Measurements from ENCODE around the gene ESPNL. TPM values are rescaled to one million over a fixed set of nuclear protein-coding genes. Genes with fewer than 3 reads are reported as not detected.

Gene ESPNL
- total and polyA plus RNA-seq, 9 of the 15 experiments (the other 6 are each of a cell fraction or from before 2014, with no cell fraction given) = 0.03 to 0.09 (median 0.05) TPM; not detected in 3

- TF ChIP-seq ZNF444 (CRISPR knock-in tag; IDR thresholded peaks at IDR 0.05) (no peak), NFYB (IDR thresholded peaks at IDR 0.05; ENCODE audit: extremely low read depth, insufficient read length) (no peak), STAT5B (CRISPR knock-in tag; IDR thresholded peaks at IDR 0.05) (no peak), RBFOX2 (IDR thresholded peaks at IDR 0.05; ENCODE audit: low read depth, low read length) (no peak), PREB (CRISPR knock-in tag; IDR thresholded peaks at IDR 0.05) (no peak), FIP1L1 (IDR thresholded peaks at IDR 0.05; ENCODE audit: low read depth, low read length, poor library complexity, severe bottlenecking) (no peak), RAD21 (CRISPR knock-in tag; conservative IDR thresholded peaks at IDR 0.05 in 1 of 2, IDR thresholded peaks at IDR 0.05 in 1 of 2) (no peak), ZNF146 (CRISPR knock-in tag; IDR thresholded peaks at IDR 0.05; ENCODE audit: unreplicated experiment) (no peak)
- intact Hi-C loops (cut with micrococcal nuclease) = loop anchor here (10.0 kb wide), 1 partner anchor 283 kb away; the partner anchor contains the start of gene RAMP1
- ATAC-seq (no peak), DNase-seq (ENCODE audit: extremely low read depth in 1 of 4, low spot score in 3 of 4) (no peak), FAIRE-seq (no peak)
- peaks cover 3 to 14% of the 10 kb centered on the region in 2 experiments; a peak in 3 of 5 replicates for H3K27me3 ChIP-seq (ENCODE audit: control insufficient read depth in 2 of 2, insufficient read depth in 2 of 2, low read length in 2 of 2)
- no peaks in the 10 kb centered on the region for H3K9me3 ChIP-seq (replicated peaks; ENCODE audit: control insufficient read depth, insufficient read depth, low read depth, low read length)
- POLR2A ChIA-PET = interaction anchor here (0.5 kb wide), 1 partner anchor 25 kb away, joined by 3 read pairs; no protein-coding TSS in a partner anchor
- H3K79me2 ChIP-seq (ENCODE audit: control insufficient read depth, insufficient read depth, low read length) = no peaks in the 10 kb centered on the region
- H3K27ac ChIP-seq (ENCODE audit: extremely low read depth, low read depth, low read length) = no peak overlapping the region
- BruUV-seq (replicated peaks) = no TSS peak
- in situ Hi-C loops (cut with MboI) = no loop called here
- no peak overlapping the region for H3K4me2 ChIP-seq (ENCODE audit: insufficient read depth, low read length)
- 76% methylated on average over 10 of the region's 13 CpGs for WGBS (ENCODE audit: insufficient coverage, low coverage, missing lambda C conversion rate)
- H3K9ac ChIP-seq (ENCODE audit: insufficient read depth in 1 of 2, low read depth in 2 of 2, low read length in 2 of 2) = no peak overlapping the region
- H2AFZ ChIP-seq (ENCODE audit: low read depth, low read length) = no peak overlapping the region
- H3K4me3 ChIP-seq = no peak overlapping the region
- no peaks in the 10 kb centered on the region for H3K36me3 ChIP-seq (ENCODE audit: control insufficient read depth, insufficient read depth, low read length)
- peaks cover 2% of the 10 kb centered on the region; the same call in 1 of the 2 replicates for H4K20me1 ChIP-seq (replicated peaks; ENCODE audit: control insufficient read depth, insufficient read depth, low read length)
- H3K9me1 ChIP-seq (ENCODE audit: control insufficient read depth, insufficient read depth, low read length) = no peaks in the 10 kb centered on the region
- H3K4me1 ChIP-seq (replicated peaks in 1 of 2; ENCODE audit: control insufficient read depth in 2 of 2, insufficient read depth in 2 of 2, low read length in 2 of 2) = peaks cover 6 to 59% of the 10 kb centered on the region in 2 experiments; a peak in 4 of 5 replicates
- CTCF ChIA-PET (ENCODE audit: low intra/inter-chr PET ratio) = no interaction called here
Measured at GRCh38 chr2:238137885-238138284, 37.7 kb downstream of the ESPNL start.
